HUES64 (cell line): ENCODE measurements around the gene SLC16A3.

ENCODE experiments used
- H3K27ac ChIP-seq: 2 replicates; pipeline ENCODE4 v1.7.0; 2013; ENCODE audit warnings: low read depth, low read length, inconsistent platforms
- H3K27me3 ChIP-seq: 2 replicates; pipeline ENCODE4 v1.6.1; 2013; ENCODE audit warnings: mild to moderate bottlenecking, low read length; ENCODE audit not compliant: insufficient read depth
- H3K36me3 ChIP-seq: 2 replicates; pipeline ENCODE4 v1.6.1; 2013; ENCODE audit warnings: mild to moderate bottlenecking, low read length; ENCODE audit not compliant: insufficient read depth
- H3K4me1 ChIP-seq: 2 replicates; pipeline ENCODE4 v1.6.1; 2013; ENCODE audit warnings: mild to moderate bottlenecking, low read length, moderate library complexity; ENCODE audit not compliant: insufficient read depth
- H3K4me3 ChIP-seq: 2 replicates; pipeline ENCODE4 v1.5.1; 2013; ENCODE audit warnings: mild to moderate bottlenecking, low read length, moderate library complexity
- H3K9ac ChIP-seq: 2 replicates; pipeline ENCODE4 v1.6.1; 2013; ENCODE audit warnings: mild to moderate bottlenecking, low read depth, low read length
- H3K9me3 ChIP-seq: 2 replicates; pipeline ENCODE4 v1.6.1; 2013; ENCODE audit warnings: low read depth, low read length; ENCODE audit not compliant: insufficient read depth
- WGBS: fragments of 150-250, 120-280 bp; methylation state at CpG from one replicate; pipeline ENCODE4 v1.1.7; 2013; ENCODE audit warnings: missing lambda C conversion rate; 5-methylcytosine and 5-hydroxymethylcytosine counted together

SLC16A3 gene

GRCh38 chr17:82269138-82269881 is 40.5 kb downstream of the SLC16A3 start:
- H3K9ac ChIP-seq: no peak overlapping the region
- no peaks in the 10 kb centered on the region; the same call in 1 of the 2 replicates for H3K27me3 ChIP-seq
- no peak overlapping the region for H3K27ac ChIP-seq
- WGBS: 90% methylated on average over 10 of the region's 10 CpGs
- H3K4me3 ChIP-seq: no peak overlapping the region
- H3K9me3 ChIP-seq: no peaks in the 10 kb centered on the region
- H3K36me3 ChIP-seq: peaks cover 48% of the 10 kb centered on the region
- peaks cover 6% of the 10 kb centered on the region; the same call in 1 of the 2 replicates for H3K4me1 ChIP-seq

GRCh38 chr17:82269882-82270500 is 41.1 kb downstream of the SLC16A3 start:
- H3K36me3 ChIP-seq: peaks cover 42% of the 10 kb centered on the region
- no peak overlapping the region for H3K27ac ChIP-seq
- 95% methylated on average over 13 of the region's 13 CpGs for WGBS
- H3K4me1 ChIP-seq: peaks cover 6% of the 10 kb centered on the region; the same call in 1 of the 2 replicates
- H3K9ac ChIP-seq: no peak overlapping the region
- no peak overlapping the region for H3K4me3 ChIP-seq
- H3K27me3 ChIP-seq: peaks cover 3% of the 10 kb centered on the region
- no peaks in the 10 kb centered on the region for H3K9me3 ChIP-seq

- Histone ChIP-seq H3K4me1 (peaks cover 6% of the 10 kb centered on the region; the same call in 1 of the 2 replicates), H3K36me3 (peaks cover 36% of the 10 kb centered on the region), H3K27ac (no peak overlapping the region), H3K4me3 (no peak overlapping the region), H3K27me3 (peaks cover 6% of the 10 kb centered on the region), H3K9ac (no peak overlapping the region), H3K9me3 (no peaks in the 10 kb centered on the region)
- WGBS: 96% methylated on average over 12 of the region's 12 CpGs
Measured at GRCh38 chr17:82270651-82271050, 41.8 kb downstream of the SLC16A3 start.

- Histone ChIP-seq H3K27ac (no peak overlapping the region), H3K9me3 (no peaks in the 10 kb centered on the region), H3K36me3 (peaks cover 28% of the 10 kb centered on the region), H3K4me1 (peaks cover 6% of the 10 kb centered on the region; the same call in 1 of the 2 replicates), H3K4me3 (no peak overlapping the region), H3K27me3 (peaks cover 6% of the 10 kb centered on the region), H3K9ac (no peak overlapping the region)
- WGBS: 95% methylated on average over 6 of the region's 6 CpGs
Measured at GRCh38 chr17:82271401-82271800, 42.6 kb downstream of the SLC16A3 start.

GRCh38 chr17:82272495-82273326 is 43.9 kb downstream of the SLC16A3 start:
- under 1% methylated on average over 46 of the region's 57 CpGs for WGBS
- Histone ChIP-seq H3K9me3 (no peaks in the 10 kb centered on the region), H3K27ac (peak overlapping the region; percentile 98), H3K36me3 (peaks cover 21% of the 10 kb centered on the region), H3K4me1 (peaks cover 6% of the 10 kb centered on the region; the same call in 1 of the 2 replicates), H3K9ac (peak overlapping the region; percentile 92), H3K27me3 (peaks cover 6% of the 10 kb centered on the region), H3K4me3 (peak overlapping the region; percentile 76)

- H3K4me3 ChIP-seq: peak within 1 kb of the TSS; percentile 76
- H3K27ac ChIP-seq: peak within 1 kb of the TSS; percentile 98
- H3K9me3 ChIP-seq: no peaks in the 10 kb centered on the region
- H3K4me1 ChIP-seq: peaks cover 3% of the 10 kb centered on the region; the same call in 1 of the 2 replicates
- peaks cover 6% of the 10 kb centered on the region for H3K27me3 ChIP-seq
- peak within 1 kb of the TSS; percentile 92 for H3K9ac ChIP-seq
- peaks cover 21% of the 10 kb centered on the region for H3K36me3 ChIP-seq
- 4% methylated on average over 80 of the region's 80 CpGs for WGBS
Measured at GRCh38 chr17:82273327-82274133, 44.7 kb downstream of the SLC16A3 start, which contains the start of gene CSNK1D. Gene CSNK1D, minus strand, starts transcription at chr17:82273700. Its CDS starts 319 bp downstream, at chr17:82273381.

GRCh38 chr17:82274134-82275020 is 45.5 kb downstream of the SLC16A3 start:
- WGBS: 87% methylated on average over 27 of the region's 27 CpGs
- H3K36me3 ChIP-seq: peaks cover 21% of the 10 kb centered on the region
- no peaks in the 10 kb centered on the region for H3K9me3 ChIP-seq
- peak overlapping the region; percentile 74 for H3K9ac ChIP-seq
- H3K4me1 ChIP-seq: peaks cover 9% of the 10 kb centered on the region; the same call in 1 of the 2 replicates
- no peak overlapping the region for H3K27ac ChIP-seq
- H3K27me3 ChIP-seq: peaks cover 6% of the 10 kb centered on the region
- H3K4me3 ChIP-seq: peak overlapping the region; percentile 76

- Histone ChIP-seq H3K27me3 (peaks cover 6% of the 10 kb centered on the region), H3K36me3 (peaks cover 16% of the 10 kb centered on the region), H3K4me3 (no peak overlapping the region), H3K4me1 (peaks cover 9% of the 10 kb centered on the region; the same call in 1 of the 2 replicates), H3K27ac (no peak overlapping the region), H3K9me3 (no peaks in the 10 kb centered on the region), H3K9ac (no peak overlapping the region)
- WGBS: 94% methylated on average over 14 of the region's 14 CpGs
Measured at GRCh38 chr17:82275326-82275725, 46.5 kb downstream of the SLC16A3 start.

- Histone ChIP-seq H3K4me1 (peaks cover 9% of the 10 kb centered on the region; the same call in 1 of the 2 replicates), H3K9ac (no peak overlapping the region), H3K9me3 (no peaks in the 10 kb centered on the region), H3K4me3 (no peak overlapping the region), H3K27me3 (peaks cover 6% of the 10 kb centered on the region), H3K27ac (no peak overlapping the region), H3K36me3 (peaks cover under 1% of the 10 kb centered on the region; the same call in 1 of the 2 replicates)
- WGBS: 74% methylated on average over 5 of the region's 5 CpGs
Measured at GRCh38 chr17:82276938-82277337, 48.1 kb downstream of the SLC16A3 start.
